NT2/D1 (cell line): ENCODE measurements around the gene TMEM50A.
"Not testable (repeated sequence)": the region's sequence is repeated elsewhere in the genome, so short reads cannot be mapped to it uniquely, and the experiment has no call there.

ENCODE experiments used
- DNase-seq: peaks from one replicate; pipeline ENCODE4 v3.0.0-alpha.2; 2011; ENCODE audit warnings: low read depth, low spot score
- H3K27me3 ChIP-seq: 2 replicates; pipeline ENCODE4 v1.6.0; 2011; ENCODE audit warnings: mild to moderate bottlenecking; ENCODE audit not compliant: insufficient read length, insufficient read depth
- H3K36me3 ChIP-seq: 2 replicates; pipeline ENCODE4 v1.6.1; 2011; ENCODE audit warnings: mild to moderate bottlenecking, low read length, mixed read lengths; ENCODE audit not compliant: insufficient read depth, insufficient read length
- H3K4me1 ChIP-seq: 2 replicates; pipeline ENCODE4 v1.5.1; 2011; ENCODE audit not compliant: insufficient read depth, insufficient read length
- H3K4me3 ChIP-seq: 2 replicates; pipeline ENCODE4 v1.5.1; 2011; ENCODE audit warnings: low read depth; ENCODE audit not compliant: insufficient read length
- H3K9ac ChIP-seq: 2 replicates; pipeline ENCODE4 v1.6.0; 2011; ENCODE audit warnings: low read depth; ENCODE audit not compliant: insufficient read length
- H3K9me3 ChIP-seq: 2 replicates; pipeline ENCODE4 v1.5.1; 2011; ENCODE audit warnings: mild to moderate bottlenecking, low read length; ENCODE audit not compliant: insufficient read depth
- YY1 ChIP-seq: IDR thresholded peaks from 2 replicates; pipeline ENCODE4 v1.6.1; 2011; ENCODE audit not compliant: insufficient read length, insufficient read depth
- ZNF274 ChIP-seq: IDR thresholded peaks from 2 replicates; pipeline ENCODE4 v1.6.1; 2011; ENCODE audit warnings: mild to moderate bottlenecking, low read depth, low read length

The TMEM50A gene

DNA sequence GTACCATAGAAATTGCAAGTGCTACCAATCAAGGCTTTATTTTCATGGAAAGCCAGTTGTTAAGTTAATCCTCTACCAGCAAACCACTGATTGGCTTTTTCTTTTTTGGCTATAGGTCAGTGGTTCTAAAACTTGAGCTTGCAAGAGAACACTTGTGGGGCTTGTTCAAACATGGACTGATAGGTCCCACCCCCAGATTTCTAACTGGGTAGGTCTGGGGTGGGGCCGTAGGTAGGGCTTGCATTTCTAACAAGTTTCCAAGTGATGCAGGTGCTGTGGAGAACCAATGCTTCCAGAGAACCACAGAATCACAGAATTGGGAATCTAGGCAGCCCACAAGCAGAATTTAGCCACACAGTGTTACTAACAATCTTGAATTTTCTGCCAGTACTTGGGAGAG lies 45.7 kb downstream of the TMEM50A start:
- not testable (repeated sequence) for H3K9ac ChIP-seq, DNase-seq, H3K4me3 ChIP-seq, H3K36me3 ChIP-seq, H3K9me3 ChIP-seq, H3K27me3 ChIP-seq, H3K4me1 ChIP-seq

DNA sequence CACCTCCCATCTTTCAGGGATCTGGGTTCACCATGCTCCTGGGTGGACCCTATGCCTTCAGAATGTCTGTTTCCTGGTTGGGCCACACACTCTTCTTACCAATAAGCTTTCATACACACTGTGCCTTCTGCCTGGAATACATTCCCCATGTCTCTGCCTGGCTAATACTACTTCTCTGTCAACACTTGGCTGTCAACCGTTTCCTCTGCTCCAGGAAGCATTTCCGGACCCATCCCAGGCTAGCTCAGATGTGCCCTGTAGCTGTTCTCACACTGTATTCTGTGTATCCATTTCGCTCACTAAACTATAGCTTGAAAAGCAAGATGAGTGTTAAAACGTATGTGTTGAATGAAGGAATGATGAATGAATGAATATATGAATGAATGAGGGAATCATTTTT lies 49.0 kb downstream of the TMEM50A start:
- not testable (repeated sequence) for DNase-seq, H3K4me1 ChIP-seq, H3K4me3 ChIP-seq, H3K36me3 ChIP-seq, H3K9ac ChIP-seq, H3K9me3 ChIP-seq, H3K27me3 ChIP-seq

DNA sequence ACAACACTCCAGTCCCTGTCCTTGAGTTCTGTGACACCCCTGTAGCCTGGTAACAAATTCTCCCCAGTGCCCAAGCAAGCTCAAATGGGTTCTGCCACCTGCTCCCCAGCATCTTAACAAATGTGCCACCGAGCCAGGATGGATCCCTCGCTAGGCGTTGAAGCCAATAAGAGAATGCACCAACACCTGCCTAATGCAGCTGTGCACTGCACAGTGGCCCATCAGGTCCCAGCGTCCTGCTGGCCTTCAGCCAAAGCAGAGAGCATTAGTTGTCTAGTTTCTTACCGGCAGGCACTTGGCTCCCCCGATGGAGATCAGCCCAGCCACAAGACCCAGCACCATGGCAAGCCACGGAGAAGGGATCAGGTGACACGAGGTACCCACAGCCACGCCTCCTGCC lies 50.6 kb downstream of the TMEM50A start:
- not testable (repeated sequence) for H3K9me3 ChIP-seq, DNase-seq, H3K9ac ChIP-seq, H3K4me1 ChIP-seq, H3K4me3 ChIP-seq, H3K27me3 ChIP-seq, H3K36me3 ChIP-seq

DNA sequence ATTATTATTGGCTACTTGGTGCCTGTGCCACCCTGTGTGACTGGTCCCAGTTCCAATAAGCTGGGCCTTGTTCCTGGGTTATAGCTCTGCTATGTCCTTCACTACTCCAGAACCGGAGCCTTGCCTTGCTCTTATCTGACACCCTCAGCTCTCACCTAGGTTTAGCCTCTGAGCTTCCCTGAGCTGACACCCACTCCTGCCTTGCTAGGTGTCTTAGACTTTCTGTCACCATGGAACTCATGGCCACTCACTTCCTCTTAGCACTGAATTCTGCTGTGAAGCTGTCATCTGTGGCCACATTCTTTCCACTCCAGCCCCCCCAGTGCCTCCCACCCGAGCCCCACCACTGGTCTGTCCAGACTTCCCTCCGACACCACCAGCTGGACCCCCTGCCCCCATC lies 51.6 kb downstream of the TMEM50A start:
- H3K36me3 ChIP-seq, H3K27me3 ChIP-seq, H3K4me1 ChIP-seq, H3K9ac ChIP-seq, H3K9me3 ChIP-seq, H3K4me3 ChIP-seq, DNase-seq: not testable (repeated sequence)

DNA sequence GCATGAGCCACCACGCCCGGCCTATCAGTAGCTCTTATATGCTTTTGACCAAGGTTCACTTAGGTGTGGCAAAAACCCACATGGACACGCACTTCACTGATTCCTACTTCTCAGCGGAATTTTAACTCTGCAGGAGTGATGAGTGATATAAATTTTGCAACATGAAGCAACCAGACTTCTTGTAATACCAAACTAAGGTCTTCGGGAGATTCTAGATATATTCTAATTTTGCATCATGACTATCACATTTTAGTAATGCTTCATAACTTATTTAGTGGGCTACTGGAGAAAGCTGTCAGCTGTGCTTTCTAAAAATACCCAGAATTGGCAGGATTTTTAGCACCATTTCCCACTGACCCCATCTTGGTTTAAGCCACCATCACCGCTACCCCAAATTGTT lies 54.7 kb downstream of the TMEM50A start:
- Histone ChIP-seq H3K36me3 (no peaks in the 10 kb centered on the region), H3K9me3 (no peaks in the 10 kb centered on the region), H3K4me1 (peaks cover 2% of the 10 kb centered on the region), H3K9ac (no peak overlapping the region), H3K4me3 (no peak overlapping the region), H3K27me3 (no peaks in the 10 kb centered on the region)
- TF ChIP-seq YY1, result no peak
- TF ChIP-seq ZNF274, result no peak
- DNase-seq, result no peak

DNA sequence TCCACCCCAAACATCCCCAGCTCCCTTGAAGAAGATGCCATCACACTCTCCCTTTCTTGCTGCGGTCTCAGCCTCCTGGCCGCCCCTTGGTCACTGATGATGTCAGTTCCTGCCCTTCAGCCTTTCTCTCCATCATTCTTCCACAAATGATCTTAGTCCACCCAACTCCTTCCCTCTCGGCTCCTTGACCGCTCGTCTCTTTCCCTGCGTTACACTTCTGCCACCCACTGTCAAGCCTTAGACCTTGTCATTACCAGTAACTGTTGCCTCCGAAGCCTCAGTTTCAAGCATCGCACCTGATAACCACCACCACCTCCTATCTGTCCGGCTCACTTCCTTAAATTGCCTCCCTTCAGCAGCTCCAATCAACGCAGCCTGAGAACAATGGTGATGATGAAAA lies 59.4 kb downstream of the TMEM50A start:
- not testable (repeated sequence) for H3K36me3 ChIP-seq, H3K9me3 ChIP-seq, H3K9ac ChIP-seq, H3K4me3 ChIP-seq, DNase-seq, H3K4me1 ChIP-seq, H3K27me3 ChIP-seq

DNA sequence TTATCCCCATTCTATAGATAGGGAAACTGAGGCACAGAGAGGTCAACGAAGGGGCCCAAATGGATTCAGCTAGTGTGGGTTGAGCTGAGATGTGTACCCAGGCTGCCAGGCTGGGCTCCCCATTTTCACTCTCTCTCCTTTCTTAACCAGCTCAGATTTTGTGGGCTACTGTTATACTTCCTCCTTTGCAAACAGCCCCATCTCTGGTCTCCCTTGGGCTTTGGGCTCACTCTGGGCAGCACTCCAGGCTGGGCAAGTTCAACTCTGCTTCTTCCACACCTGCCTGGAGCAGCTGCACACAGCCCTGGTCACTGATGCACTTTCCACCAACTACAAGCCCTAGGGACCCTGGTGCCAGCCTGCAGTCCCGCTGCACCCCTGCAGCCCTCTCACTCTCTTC lies 59.9 kb downstream of the TMEM50A start:
- H3K27me3 ChIP-seq, H3K9me3 ChIP-seq, H3K4me3 ChIP-seq, DNase-seq, H3K4me1 ChIP-seq, H3K36me3 ChIP-seq, H3K9ac ChIP-seq: not testable (repeated sequence)

- not testable (repeated sequence) for H3K27me3 ChIP-seq, H3K4me1 ChIP-seq, H3K9me3 ChIP-seq, H3K36me3 ChIP-seq, H3K4me3 ChIP-seq, DNase-seq, H3K9ac ChIP-seq
Measured at GRCh38 chr1:25402947-25403803, 65.0 kb downstream of the TMEM50A start.

DNA sequence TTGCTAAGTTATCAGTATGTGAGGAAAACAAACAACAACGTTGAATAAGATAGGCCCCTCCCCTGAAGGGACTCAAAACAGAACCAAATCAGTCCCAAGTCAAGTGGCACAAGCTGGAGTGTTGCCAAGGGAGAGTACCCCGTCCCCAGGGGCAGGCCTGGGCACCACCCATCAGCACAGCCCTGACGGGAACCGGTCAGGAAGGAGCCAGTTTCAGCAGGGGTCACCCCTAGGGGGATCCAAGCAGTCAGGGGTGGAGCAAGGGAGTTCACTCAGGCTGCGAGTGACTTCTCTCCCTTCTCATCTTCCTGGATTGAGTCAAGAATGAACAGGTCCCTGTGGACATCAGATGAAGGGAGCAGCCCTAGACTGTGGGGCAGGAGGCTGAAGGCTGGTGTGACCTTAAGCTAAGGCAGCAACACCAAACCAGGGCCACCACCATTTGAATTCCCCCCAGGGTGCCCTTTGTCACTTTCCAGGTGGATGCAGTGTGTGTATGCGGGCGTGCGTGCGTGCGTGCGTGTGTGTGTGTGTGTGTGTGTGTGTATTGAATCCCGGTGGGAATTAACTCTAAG lies 67.7 kb downstream of the TMEM50A start:
- not testable (repeated sequence) for DNase-seq, H3K9ac ChIP-seq, H3K4me3 ChIP-seq

DNA sequence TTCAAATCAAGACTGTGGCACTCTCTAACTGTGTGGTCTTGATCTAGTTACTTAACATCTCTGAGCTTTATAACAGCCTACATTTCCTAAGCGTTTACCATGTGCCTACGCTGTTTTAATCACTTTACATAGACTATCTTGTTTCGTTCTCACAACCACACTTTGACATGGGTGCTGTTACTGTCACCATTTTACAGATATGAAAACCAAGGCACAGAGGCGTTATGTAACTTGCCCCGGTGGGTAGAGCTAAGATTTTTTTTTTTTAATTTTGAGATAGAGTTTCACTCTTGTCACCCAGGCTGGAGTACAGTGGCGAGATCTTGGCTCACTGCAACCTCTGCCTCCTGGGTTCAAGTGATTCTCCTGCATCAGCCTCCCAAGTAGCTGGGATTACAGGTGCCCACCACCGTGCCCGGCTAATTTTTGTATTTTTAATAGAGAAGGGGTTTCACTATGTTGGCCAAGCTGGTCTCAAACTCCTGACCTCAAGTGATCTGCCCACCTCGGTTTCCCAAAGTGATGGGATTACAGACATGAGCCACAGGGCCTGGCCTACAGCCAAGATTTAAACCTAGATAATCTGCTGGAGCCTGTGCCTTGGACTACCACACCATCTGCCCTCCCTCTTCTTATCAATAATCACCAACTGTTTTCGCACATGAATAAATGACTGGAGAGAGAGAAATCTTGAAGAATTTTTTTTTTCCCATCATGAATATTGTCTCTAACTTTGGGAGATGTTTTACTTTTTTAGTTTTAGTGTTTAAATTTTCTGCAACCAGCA lies 71.7 kb downstream of the TMEM50A start:
- not testable (repeated sequence) for H3K36me3 ChIP-seq, H3K9ac ChIP-seq, H3K27me3 ChIP-seq, H3K9me3 ChIP-seq, H3K4me3 ChIP-seq, H3K4me1 ChIP-seq, DNase-seq

More for the DNA sequence above, 67.7 kb downstream of the TMEM50A start:
- H3K27me3 ChIP-seq, H3K4me1 ChIP-seq, H3K9me3 ChIP-seq, H3K36me3 ChIP-seq: not testable (repeated sequence)
